ENCODE results near the gene AFF3.

AFF3 gene

GRCh38 chr2:100072503-100072902, 69.9 kb downstream of the AFF3 start:
- DNase-seq (ENCODE audit: low read depth in 2 of 2), result no peak

GRCh38 chr2:100071335-100072043, 70.9 kb downstream of the AFF3 start:
- no peak for DNase-seq (ENCODE audit: low read depth in 2 of 2)

GRCh38 chr2:100070078-100070477, 72.3 kb downstream of the AFF3 start:
- DNase-seq (ENCODE audit: low read depth in 2 of 2), result no peak

GRCh38 chr2:100068395-100068794, 74.0 kb downstream of the AFF3 start:
- DNase-seq (ENCODE audit: low read depth in 2 of 2), result no peak

- no peak for DNase-seq (ENCODE audit: low read depth in 2 of 2)
Measured at GRCh38 chr2:100067784-100068183, 74.6 kb downstream of the AFF3 start.

- DNase-seq (ENCODE audit: low read depth in 2 of 2), result no peak
Measured at GRCh38 chr2:100066856-100067255, 75.5 kb downstream of the AFF3 start.

GRCh38 chr2:100066246-100066645, 76.1 kb downstream of the AFF3 start:
- DNase-seq (ENCODE audit: low read depth in 2 of 2), result no peak

- DNase-seq (ENCODE audit: low read depth in 2 of 2), result no peak
Measured at GRCh38 chr2:100064592-100065428, 77.6 kb downstream of the AFF3 start.

- no peak for DNase-seq (ENCODE audit: low read depth in 2 of 2)
Measured at GRCh38 chr2:100064165-100064564, 78.2 kb downstream of the AFF3 start.

- no peak for DNase-seq (ENCODE audit: low read depth in 2 of 2)
Measured at GRCh38 chr2:100063459-100063953, 78.9 kb downstream of the AFF3 start.

GRCh38 chr2:100062336-100062735, 80.1 kb downstream of the AFF3 start:
- DNase-seq (ENCODE audit: low read depth in 2 of 2), result no peak

- DNase-seq (ENCODE audit: low read depth in 2 of 2), result no peak
Measured at GRCh38 chr2:100060875-100061274, 81.5 kb downstream of the AFF3 start.

- no peak for DNase-seq (ENCODE audit: low read depth in 2 of 2)
Measured at GRCh38 chr2:100059638-100060037, 82.8 kb downstream of the AFF3 start.

GRCh38 chr2:100057901-100058261, 84.5 kb downstream of the AFF3 start:
- DNase-seq (ENCODE audit: low read depth in 2 of 2), result no peak

GRCh38 chr2:100054426-100054825, 88.0 kb downstream of the AFF3 start:
- DNase-seq (ENCODE audit: low read depth in 2 of 2), result no peak

- DNase-seq (ENCODE audit: low read depth in 2 of 2), result no peak
Measured at GRCh38 chr2:100053087-100053885, 89.1 kb downstream of the AFF3 start.

GRCh38 chr2:100052650-100053049, 89.7 kb downstream of the AFF3 start:
- no peak for DNase-seq (ENCODE audit: low read depth in 2 of 2)

- DNase-seq (ENCODE audit: low read depth in 2 of 2), result no peak
Measured at GRCh38 chr2:100051253-100051652, 91.1 kb downstream of the AFF3 start.

GRCh38 chr2:100050685-100051084, 91.7 kb downstream of the AFF3 start:
- no peak for DNase-seq (ENCODE audit: low read depth in 2 of 2)

GRCh38 chr2:100046961-100047947, 95.1 kb downstream of the AFF3 start:
- no peak for DNase-seq (ENCODE audit: low read depth in 2 of 2)

- DNase-seq (ENCODE audit: low read depth in 2 of 2), result no peak
Measured at GRCh38 chr2:100045000-100045399, 97.4 kb downstream of the AFF3 start.

All from stimulated activated CD8-positive, alpha-beta memory T cell treated with anti-CD3 and anti-CD28 coated beads, Interleukin-15, amount 100 ng/mL, for 48 hours (primary cell).